Endothelial cell of umbilical vein (primary cell): ENCODE data around the gene PCDH9. TPM values are rescaled to one million over a fixed set of nuclear protein-coding genes. Genes with fewer than 3 reads are reported as not detected.
A peak's percentile ranks its signal among the peaks of the same experiment; 100 is the strongest.

Source experiments
- BruUV-seq: library from RNA; stranded (reverse); fragments of 400-500 nt; replicated peaks from 2 replicates; lab custom pipeline; 2021; lab: Mats Ljungman, UMichigan
- CTCF ChIA-PET: fragments of 300-600, 350-600 bp; sonication (Branson Sonifier 250); formaldehyde crosslinking; loops from one replicate; lab custom pipeline; 2021; ENCODE audit warnings: antibody characterized with exemption, inconsistent platforms; lab: Charles Lee
- POLR2A ChIA-PET: fragments of 300-600, 350-600 bp; sonication (Branson Sonifier 250); formaldehyde crosslinking; loops from one replicate; lab custom pipeline; 2021; ENCODE audit warnings: antibody characterized with exemption, inconsistent platforms; lab: Charles Lee
- DNase-seq: peaks from one replicate; pipeline ENCODE4 v3.0.0-alpha.2; 2011; ENCODE audit warnings: low read depth, low spot score
- FAIRE-seq: peaks from 2 replicates; lab custom pipeline; 2011; peaks lifted over from hg19 to GRCh38; lab: Jason Lieb, UNC
- H2AFZ ChIP-seq: 2 replicates; pipeline ENCODE4 v1.6.0; 2012; ENCODE audit warnings: low read depth, low read length, control low read depth, inconsistent platforms
- H3K27ac ChIP-seq: 2 replicates; pipeline ENCODE4 v1.5.1; 2011; ENCODE audit warnings: low read depth, mild to moderate bottlenecking, control low read depth, low read length, moderate library complexity; ENCODE audit not compliant: insufficient read depth
- H3K27me3 ChIP-seq, 2 experiments: 2 replicates each; pipeline versions ENCODE4 v1.6.0 to v1.6.1; 2011; ENCODE audit warnings: low read length in 2 of 2, mixed read lengths in 1 of 2; ENCODE audit not compliant: control insufficient read depth in 2 of 2, insufficient read depth in 2 of 2
- H3K36me3 ChIP-seq, 2 experiments: 2 replicates in 1 of 2; 3 replicates in 1 of 2; pipeline ENCODE4 v1.5.1; 2011; ENCODE audit warnings: low read length in 2 of 2, mild to moderate bottlenecking in 1 of 2, moderate library complexity in 1 of 2; ENCODE audit not compliant: control insufficient read depth in 2 of 2, insufficient read depth in 2 of 2; ENCODE audit errors: extremely low read depth in 1 of 2
- H3K4me1 ChIP-seq: 3 replicates; pipeline ENCODE4 v1.5.1; 2011; ENCODE audit warnings: mild to moderate bottlenecking, low read length; ENCODE audit not compliant: control insufficient read depth, insufficient read depth; ENCODE audit errors: extremely low read depth
- H3K4me2 ChIP-seq: 2 replicates; pipeline ENCODE4 v1.6.1; 2011; ENCODE audit warnings: low read length, control low read depth, mixed read lengths; ENCODE audit not compliant: insufficient read depth
- H3K4me3 ChIP-seq, 3 experiments: fragments of 200-600 bp in 1 of 3; sonication (generic), shearing (Covaris generic) in 1 of 3; replicated peaks in 1 of 3; 2 replicates each; pipeline ENCODE4 v1.5.1; 2011 to 2016; ENCODE audit warnings: control low read depth in 3 of 3, low read length in 3 of 3, mild to moderate bottlenecking in 2 of 3, inconsistent platforms in 1 of 3, low read depth in 1 of 3, moderate library complexity in 1 of 3; ENCODE audit not compliant: insufficient read depth in 1 of 3
- H3K79me2 ChIP-seq: 2 replicates; pipeline ENCODE4 v1.6.0; 2012; ENCODE audit warnings: low read length, inconsistent platforms; ENCODE audit not compliant: control insufficient read depth, insufficient read depth
- H3K9ac ChIP-seq: replicated peaks from 2 replicates; pipeline ENCODE3; 2011; ENCODE audit warnings: low read length, control low read depth; ENCODE audit not compliant: insufficient read depth; ENCODE audit errors: extremely low read depth
- H3K9me1 ChIP-seq: replicated peaks from 3 replicates; pipeline ENCODE4 v1.6.0; 2011; ENCODE audit warnings: mild to moderate bottlenecking, low read length; ENCODE audit not compliant: control insufficient read depth, insufficient read depth; ENCODE audit errors: extremely low read depth
- H3K9me3 ChIP-seq: replicated peaks from 2 replicates; pipeline ENCODE4 v1.5.1; 2012; ENCODE audit warnings: low read length, inconsistent platforms; ENCODE audit not compliant: control insufficient read depth, insufficient read depth
- H4K20me1 ChIP-seq: replicated peaks from 2 replicates; pipeline ENCODE3; 2011; ENCODE audit warnings: mild to moderate bottlenecking, low read length; ENCODE audit not compliant: control insufficient read depth, insufficient read depth; ENCODE audit errors: extremely low read depth
- POLR2AphosphoS5 ChIP-seq: IDR thresholded peaks from 2 replicates; pipeline ENCODE4 v1.6.1; 2012; ENCODE audit warnings: low read depth, mild to moderate bottlenecking, control low read depth, low read length, moderate library complexity; ENCODE audit not compliant: insufficient read depth
- dilution Hi-C: fragments of 300-500 bp; cut with MboI; formaldehyde crosslinking; loops from one replicate; pipeline ENCODE4 v1.15.0; 2019; ENCODE audit warnings: low sequenced_read_pairs; ENCODE audit not compliant: extremely low pct_ligation_motif_present
- intact Hi-C: fragments of 100-400 bp; cut with micrococcal nuclease; formaldehyde crosslinking; loops from one replicate; pipeline ENCODE4 v1.10.0; 2022
- polyA plus RNA-seq, 4 experiments: library from polyadenylated mRNA; depleted of rRNA in 3 of 4; stranded (reverse) in 3 of 4; unstranded in 1 of 4; fragments of >200 nt; gene quantifications; 2 replicates each; pipeline versions ENCODE4 v1.2.1 to v1.2.3, GENCODE V29; 2011 to 2012; ENCODE audit warnings: missing spikeins in 1 of 4
- total RNA-seq: library from RNA; stranded (reverse); gene quantifications from 2 replicates; pipeline ENCODE4 v1.2.3, GENCODE V29; 2021
- TF ChIP-seq, protein P1 (sequence below): IDR thresholded peaks from 2 replicates; pipeline ENCODE4 v1.6.1; 2011; ENCODE audit not compliant: insufficient read depth, insufficient read length

Gene PCDH9
- total and polyA plus RNA-seq, 2 donors (not counting 3 experiments of a cell fraction or from before 2014, with no cell fraction given), result 1.1 to 5.2 TPM

GRCh38 chr13:66503890-66504289 lies 726.2 kb downstream of the PCDH9 start:
- no peak overlapping the region for H3K9ac ChIP-seq
- H3K4me3 ChIP-seq, result no peak overlapping the region
- no peaks in the 10 kb centered on the region for H3K9me3 ChIP-seq
- no peak for FAIRE-seq
- no peaks in the 10 kb centered on the region for H3K4me1 ChIP-seq
- H3K36me3 ChIP-seq, result no peaks in the 10 kb centered on the region
- H3K27ac ChIP-seq, result no peak overlapping the region
- H3K9me1 ChIP-seq, result no peaks in the 10 kb centered on the region
- dilution Hi-C loops, result no loop called here
- no peak overlapping the region for H3K4me2 ChIP-seq
- no TSS peak for BruUV-seq
- TF ChIP-seq POLR2AphosphoS5, result no peak
- H4K20me1 ChIP-seq, result no peaks in the 10 kb centered on the region
- intact Hi-C loops, result no loop called here
- DNase-seq, result no peak
- ChIA-PET POLR2A (no interaction called here), CTCF (no interaction called here)
- H2AFZ ChIP-seq, result peak overlapping the region; percentile 31
- no peaks in the 10 kb centered on the region for H3K27me3 ChIP-seq
- no peaks in the 10 kb centered on the region for H3K79me2 ChIP-seq

GRCh38 chr13:66501181-66501580 lies 729.0 kb downstream of the PCDH9 start:
- TF ChIP-seq, protein P1, sequence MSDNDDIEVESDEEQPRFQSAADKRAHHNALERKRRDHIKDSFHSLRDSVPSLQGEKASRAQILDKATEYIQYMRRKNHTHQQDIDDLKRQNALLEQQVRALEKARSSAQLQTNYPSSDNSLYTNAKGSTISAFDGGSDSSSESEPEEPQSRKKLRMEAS, result no peak
- ChIA-PET CTCF (no interaction called here), POLR2A (no interaction called here)
- H3K36me3 ChIP-seq, result no peaks in the 10 kb centered on the region
- H3K9me1 ChIP-seq, result no peaks in the 10 kb centered on the region
- no peak overlapping the region for H3K9ac ChIP-seq
- H4K20me1 ChIP-seq, result no peaks in the 10 kb centered on the region
- H3K4me2 ChIP-seq, result no peak overlapping the region
- H3K27me3 ChIP-seq, result no peaks in the 10 kb centered on the region
- DNase-seq, result no peak
- H3K79me2 ChIP-seq, result no peaks in the 10 kb centered on the region
- H3K4me1 ChIP-seq, result no peaks in the 10 kb centered on the region
- H3K9me3 ChIP-seq, result no peaks in the 10 kb centered on the region
- H2AFZ ChIP-seq, result no peak overlapping the region
- H3K4me3 ChIP-seq, result no peak overlapping the region
- intact Hi-C loops (no loop called here), dilution Hi-C loops (no loop called here)
- FAIRE-seq, result no peak
- BruUV-seq, result no TSS peak
- no peak overlapping the region for H3K27ac ChIP-seq
